Myocyte (in vitro differentiated cells): ENCODE data around the gene PAK1IP1. TPM values are rescaled to one million over a fixed set of nuclear protein-coding genes. Genes with fewer than 3 reads are reported as not detected.
A peak's percentile ranks its signal among the peaks of the same experiment; 100 is the strongest.
"Not testable (repeated sequence)": the region's sequence is repeated elsewhere in the genome, so short reads cannot be mapped to it uniquely, and the experiment has no call there.

ENCODE experiments used
- DNase-seq: peaks from one replicate; pipeline ENCODE4 v3.0.0-alpha.2; 2012; ENCODE audit warnings: low read depth
- total RNA-seq: library from RNA; depleted of rRNA; stranded (reverse); fragments of >200 nt; gene quantifications from 2 replicates; pipeline ENCODE4 v1.2.3, GENCODE V29; 2014

The PAK1IP1 gene
- total RNA-seq, 1 donor from 2014 or later: 25.3 TPM

GRCh38 chr6:10740061-10740460, 45.3 kb downstream of the PAK1IP1 start:
- peak; percentile 77 for DNase-seq

DNA sequence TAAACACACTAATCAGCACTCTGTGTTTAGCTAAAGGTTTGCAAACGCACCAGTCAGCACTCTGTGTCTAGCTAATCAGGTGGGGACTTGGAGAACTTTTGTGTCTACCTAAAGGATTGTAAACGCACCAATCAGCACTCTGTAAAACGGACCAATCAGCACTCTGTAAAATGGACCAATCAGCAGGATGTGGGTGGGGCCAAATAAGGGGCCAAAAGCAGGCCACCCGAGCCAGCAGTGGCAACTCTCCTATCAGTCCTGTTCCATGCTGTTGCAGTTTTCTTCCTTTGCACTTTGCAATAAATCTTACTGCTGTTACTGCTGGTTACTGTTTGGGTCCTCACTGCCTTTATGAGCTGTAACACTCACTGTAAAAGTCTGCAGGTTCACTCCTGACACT, 46.9 kb downstream of the PAK1IP1 start:
- not testable (repeated sequence) for DNase-seq

GRCh38 chr6:10742251-10742650, 47.5 kb downstream of the PAK1IP1 start:
- peak; percentile 55 for DNase-seq

DNA sequence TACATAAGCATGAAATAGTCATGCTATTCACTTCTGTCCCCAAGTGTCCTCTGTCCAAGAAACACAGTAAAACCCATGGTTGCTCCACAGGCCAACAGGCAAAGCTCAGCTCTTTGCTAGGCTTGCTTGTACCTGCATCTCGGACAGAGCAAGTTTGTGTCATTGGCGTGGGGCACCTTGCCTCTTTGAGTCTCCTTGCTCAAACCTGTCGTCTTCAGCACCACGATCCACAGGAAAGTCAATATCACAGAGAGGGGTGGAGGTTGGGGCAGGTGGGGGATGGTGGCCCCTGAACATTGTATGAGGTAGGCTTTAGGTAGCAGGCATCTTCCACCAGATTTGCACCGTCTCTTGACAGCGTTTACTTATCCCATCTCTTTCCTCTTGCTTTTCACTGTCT, 48.7 kb downstream of the PAK1IP1 start:
- DNase-seq: no peak

GRCh38 chr6:10745116-10745515, 50.3 kb downstream of the PAK1IP1 start:
- no peak for DNase-seq

DNA sequence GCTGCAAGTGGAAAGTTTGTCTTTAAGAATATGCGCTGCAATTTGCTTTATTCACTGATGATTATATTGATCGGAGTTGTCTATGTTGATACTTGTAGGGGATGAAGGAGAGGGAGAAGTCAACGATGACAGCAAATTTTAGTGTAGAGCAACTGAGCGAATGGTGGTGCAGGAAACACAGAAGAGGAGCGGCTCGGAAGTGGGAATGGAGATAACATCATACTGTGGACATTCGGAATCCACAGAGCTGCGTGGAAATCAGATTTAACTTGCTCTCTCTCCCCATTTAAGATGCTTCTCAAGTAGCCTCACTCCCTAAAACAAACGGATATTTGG, 52.1 kb downstream of the PAK1IP1 start:
- DNase-seq: no peak

GRCh38 chr6:10747251-10747972, 52.6 kb downstream of the PAK1IP1 start, which contains the start of gene TMEM14B:
TMEM14B (plus strand) TSS chr6:10747805; CDS start chr6:10749246, 1,441 bp downstream.
- DNase-seq: peak; percentile 97

DNA sequence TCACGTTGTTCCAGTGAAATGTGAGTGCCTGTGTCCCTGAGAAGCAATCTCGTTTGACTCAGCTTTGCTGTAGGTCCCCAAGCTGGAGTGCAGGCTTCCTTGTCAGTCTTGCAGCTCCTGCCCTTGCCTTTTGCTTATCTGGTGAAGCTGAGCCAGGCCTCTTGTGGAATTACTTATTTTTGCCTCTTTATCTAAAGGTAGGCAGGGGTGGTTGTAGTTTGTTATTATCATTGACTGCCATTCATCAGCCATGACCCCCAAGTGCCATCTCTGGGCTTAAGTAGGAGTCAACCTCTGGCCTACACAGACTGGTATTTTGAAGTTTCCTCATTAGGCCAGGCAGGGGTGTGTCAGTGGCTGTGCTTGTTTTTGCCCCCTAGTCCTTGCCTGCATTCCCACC, 55.0 kb downstream of the PAK1IP1 start:
- DNase-seq: no peak

DNA sequence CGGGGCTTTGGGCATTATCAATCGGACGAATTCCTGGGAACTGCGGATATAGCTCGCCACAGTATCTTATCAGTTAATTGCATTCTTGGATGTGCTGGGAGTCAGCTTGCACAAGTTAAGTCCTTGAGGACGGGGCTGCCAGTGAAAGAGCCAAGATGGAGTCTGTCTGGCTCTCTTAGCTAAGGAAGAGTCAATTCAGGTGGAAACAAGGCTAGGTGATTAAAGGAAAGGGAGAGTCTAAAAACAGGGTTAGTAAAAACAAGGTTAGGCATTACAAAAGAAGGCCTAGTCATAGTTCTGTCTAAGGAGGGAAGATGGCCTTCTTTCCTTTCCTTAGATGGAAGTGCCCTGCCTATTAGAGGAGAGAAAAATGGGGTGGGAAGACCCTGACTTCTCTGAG, 55.8 kb downstream of the PAK1IP1 start:
- DNase-seq: not testable (repeated sequence)

- DNase-seq: not testable (repeated sequence)
Measured at GRCh38 chr6:10751757-10752156, 57.0 kb downstream of the PAK1IP1 start.

DNA sequence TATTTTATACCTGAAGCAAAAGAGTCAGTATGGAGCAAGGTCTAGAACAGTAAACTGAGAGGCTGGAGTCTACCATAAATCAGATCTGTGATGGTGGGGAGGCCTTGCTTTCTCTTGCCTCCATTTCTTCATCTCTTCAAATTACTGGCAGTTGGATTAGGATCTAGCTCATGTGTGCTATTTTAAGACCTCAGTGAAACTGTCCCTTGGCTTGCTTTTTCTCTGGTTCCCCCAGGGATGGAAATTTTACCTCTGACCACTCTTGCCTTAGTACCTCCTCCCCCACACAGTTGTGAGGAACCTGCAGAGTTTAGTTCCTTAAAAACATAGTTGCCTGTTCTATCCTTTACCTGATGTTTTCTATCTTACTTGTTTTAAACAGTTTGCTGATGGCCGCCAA, 61.3 kb downstream of the PAK1IP1 start:
- no peak for DNase-seq

Other genes starting within 250 kb of the PAK1IP1 start
- gene GCNT2, start 173.6 kb upstream of the PAK1IP1 start, total RNA-seq: 0.36 and 0.43 TPM in 2 replicates
- 0.75 TPM in 1 of 2 replicates, not detected in the other for gene C6orf52, start 356 bp upstream of the PAK1IP1 start, total RNA-seq
- 181 and 196 TPM in 2 replicates for gene TMEM14C, start 28.1 kb downstream of the PAK1IP1 start, total RNA-seq
- 52.9 and 74.1 TPM in 2 replicates for gene TMEM14B, start 52.8 kb downstream of the PAK1IP1 start, total RNA-seq
- 0.05 TPM in 1 of 2 replicates, not detected in the other for gene MAK, start 143.6 kb downstream of the PAK1IP1 start, total RNA-seq
- not detected in 2 replicates for gene GCM2, start 187.1 kb downstream of the PAK1IP1 start, total RNA-seq
- gene SYCP2L, start 192.1 kb downstream of the PAK1IP1 start, total RNA-seq: 0.40 TPM in 1 of 2 replicates, not detected in the other